GM06990 (cell line): ENCODE data around the gene SPEG.

ENCODE experiments used
- DNase-seq: peaks from one replicate; pipeline ENCODE4 v3.0.0-alpha.2; 2011; ENCODE audit not compliant: insufficient read length; ENCODE audit errors: extremely low read depth
- H3K27me3 ChIP-seq: replicated peaks from 2 replicates; pipeline ENCODE4 v1.6.0; 2011; ENCODE audit warnings: low read length; ENCODE audit not compliant: control insufficient read depth, insufficient read depth
- H3K36me3 ChIP-seq: 2 replicates; pipeline ENCODE4 v1.5.1; 2011; ENCODE audit warnings: low read length; ENCODE audit not compliant: control insufficient read depth, insufficient read depth
- H3K4me3 ChIP-seq: replicated peaks from 2 replicates; pipeline ENCODE4 v1.5.1; 2011; ENCODE audit warnings: low read depth, mild to moderate bottlenecking, control low read depth, low read length
- CTCF ChIP-seq: IDR thresholded peaks from 2 replicates; pipeline ENCODE4 v1.5.1; 2011; ENCODE audit warnings: low read length, control low read depth, mild to moderate bottlenecking, inconsistent platforms; ENCODE audit not compliant: insufficient read depth, poor library complexity, severe bottlenecking

SPEG gene

GRCh38 chr2:219545295-219545942 lies 110.8 kb downstream of the SPEG start:
- Histone ChIP-seq H3K36me3 (peaks cover 10% of the 10 kb centered on the region), H3K27me3 (no peaks in the 10 kb centered on the region), H3K4me3 (no peak overlapping the region)
- DNase-seq, result no peak
- TF ChIP-seq CTCF, result no peak

GRCh38 chr2:219545943-219546352 lies 111.3 kb downstream of the SPEG start:
- Histone ChIP-seq H3K36me3 (peaks cover 5% of the 10 kb centered on the region), H3K4me3 (no peak overlapping the region), H3K27me3 (no peaks in the 10 kb centered on the region)
- TF ChIP-seq CTCF, result no peak
- DNase-seq, result no peak

- H3K4me3 ChIP-seq, result no peak overlapping the region
- no peaks in the 10 kb centered on the region for H3K36me3 ChIP-seq
- DNase-seq, result no peak
- no peak for TF ChIP-seq CTCF
- peaks cover 2% of the 10 kb centered on the region for H3K27me3 ChIP-seq
These were observed 113.0 kb downstream of the SPEG start for GRCh38 chr2:219547621-219548020.
